SU-DHL-6 (cell line): Measurements from ENCODE around the gene PREX1.

ENCODE experiments used
- CTCF ChIP-seq: fragments of 200-600 bp; sonication (generic); IDR thresholded peaks from one replicate; pipeline ENCODE4 v1.5.1; 2017; ENCODE audit warnings: antibody characterized with exemption, mild to moderate bottlenecking, low read length, moderate library complexity; ENCODE audit not compliant: insufficient read depth, poor library complexity, severe bottlenecking
- EZH2phosphoT487 ChIP-seq: fragments of 200-600 bp; sonication (generic), shearing (Covaris generic); conservative IDR thresholded peaks from 2 replicates; pipeline ENCODE4 v1.6.1; 2018; ENCODE audit warnings: mild to moderate bottlenecking, antibody characterized with exemption, low read length, moderate library complexity, mixed read lengths

- TF ChIP-seq CTCF (no peak), EZH2phosphoT487 (no peak)
Measured at GRCh38 chr20:48729538-48729937, 98.3 kb downstream of the PREX1 start.
